ENCODE data around the gene CD93.

DNA sequence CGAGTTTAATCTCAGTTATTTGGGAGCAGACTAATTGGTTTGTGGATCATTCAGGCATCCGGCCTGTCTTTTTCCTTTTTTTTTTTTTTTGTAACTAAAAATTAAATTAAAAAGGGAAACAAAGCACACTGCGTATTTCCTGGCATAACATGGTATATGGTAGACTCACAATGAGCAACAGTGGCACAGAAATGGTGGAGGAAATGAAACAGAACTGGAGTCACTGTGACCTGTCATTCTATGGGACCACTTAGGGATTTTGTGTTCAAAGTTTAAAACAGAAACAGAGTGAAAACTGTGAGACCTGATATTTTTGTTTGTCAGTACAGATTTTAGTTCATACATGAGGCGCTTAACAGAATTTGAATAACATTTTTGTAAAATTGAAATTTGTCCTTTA, 4.8 kb upstream of the CD93 start:
- TF ChIP-seq, protein P1, sequence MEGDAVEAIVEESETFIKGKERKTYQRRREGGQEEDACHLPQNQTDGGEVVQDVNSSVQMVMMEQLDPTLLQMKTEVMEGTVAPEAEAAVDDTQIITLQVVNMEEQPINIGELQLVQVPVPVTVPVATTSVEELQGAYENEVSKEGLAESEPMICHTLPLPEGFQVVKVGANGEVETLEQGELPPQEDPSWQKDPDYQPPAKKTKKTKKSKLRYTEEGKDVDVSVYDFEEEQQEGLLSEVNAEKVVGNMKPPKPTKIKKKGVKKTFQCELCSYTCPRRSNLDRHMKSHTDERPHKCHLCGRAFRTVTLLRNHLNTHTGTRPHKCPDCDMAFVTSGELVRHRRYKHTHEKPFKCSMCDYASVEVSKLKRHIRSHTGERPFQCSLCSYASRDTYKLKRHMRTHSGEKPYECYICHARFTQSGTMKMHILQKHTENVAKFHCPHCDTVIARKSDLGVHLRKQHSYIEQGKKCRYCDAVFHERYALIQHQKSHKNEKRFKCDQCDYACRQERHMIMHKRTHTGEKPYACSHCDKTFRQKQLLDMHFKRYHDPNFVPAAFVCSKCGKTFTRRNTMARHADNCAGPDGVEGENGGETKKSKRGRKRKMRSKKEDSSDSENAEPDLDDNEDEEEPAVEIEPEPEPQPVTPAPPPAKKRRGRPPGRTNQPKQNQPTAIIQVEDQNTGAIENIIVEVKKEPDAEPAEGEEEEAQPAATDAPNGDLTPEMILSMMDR (IDR thresholded peaks at IDR 0.05): no peak
- TF ChIP-seq POLR2AphosphoS5 (IDR thresholded peaks at IDR 0.05) (no peak), POLR2A (IDR thresholded peaks at IDR 0.05) (no peak)
